SK-N-SH treated with all-trans-retinoic acid at 6 μM for 48 hours (cell line): ENCODE data around the gene OPN1SW.

Experiments
- ARNTL ChIP-seq: fragments of 450-650 bp; formaldehyde crosslinking; IDR thresholded peaks from 2 replicates; pipeline ENCODE4 v1.5.0; 2020; ENCODE audit warnings: low read depth, mild to moderate bottlenecking, moderate library complexity, borderline replicate concordance
- CSRNP3 ChIP-seq: fragments of 250-450 bp; sonication (Bioruptor Pico); IDR thresholded peaks from 2 replicates; pipeline ENCODE4 v1.5.1; 2021; ENCODE audit warnings: mild to moderate bottlenecking, moderate library complexity
- ESRRG ChIP-seq: fragments of 250-450 bp; sonication (Bioruptor Pico); IDR thresholded peaks from 2 replicates; pipeline ENCODE4 v1.6.1; 2021; ENCODE audit warnings: mild to moderate bottlenecking
- GLIS3 ChIP-seq: fragments of 250-450 bp; sonication (Bioruptor Pico); IDR thresholded peaks from 2 replicates; pipeline ENCODE4 v1.5.0; 2020; ENCODE audit warnings: mild to moderate bottlenecking, moderate library complexity
- OSR1 ChIP-seq: fragments of 250-450 bp; sonication (Bioruptor Pico); IDR thresholded peaks from 2 replicates; pipeline ENCODE4 v1.8.0; 2022; ENCODE audit warnings: moderate library complexity, mild to moderate bottlenecking, inconsistent platforms
- PATZ1 ChIP-seq: fragments of 250-450 bp; sonication (Bioruptor Pico); IDR thresholded peaks from 2 replicates; pipeline ENCODE4 v1.8.0; 2020; ENCODE audit warnings: mild to moderate bottlenecking, moderate library complexity, borderline replicate concordance
- PPARA ChIP-seq: fragments of 250-450 bp; sonication (Bioruptor Pico); IDR thresholded peaks from 2 replicates; pipeline ENCODE4 v1.5.0; 2020; ENCODE audit warnings: mild to moderate bottlenecking, borderline replicate concordance
- RARB ChIP-seq: fragments of 250-450 bp; sonication (Bioruptor Pico); IDR thresholded peaks from 2 replicates; pipeline ENCODE4 v1.8.0; 2021; ENCODE audit warnings: mild to moderate bottlenecking, moderate library complexity
- TOX ChIP-seq: fragments of 250-450 bp; sonication (Bioruptor Pico); IDR thresholded peaks from 2 replicates; pipeline ENCODE4 v1.8.0; 2021; ENCODE audit warnings: mild to moderate bottlenecking, moderate library complexity, borderline replicate concordance
- TSHZ2 ChIP-seq: fragments of 250-450 bp; sonication (Bioruptor Pico); IDR thresholded peaks from 2 replicates; pipeline ENCODE4 v1.5.0; 2020; ENCODE audit warnings: mild to moderate bottlenecking, moderate library complexity
- ZC3H10 ChIP-seq: fragments of 250-450 bp; sonication (Bioruptor Pico); IDR thresholded peaks from 2 replicates; pipeline ENCODE4 v1.5.1; 2021; ENCODE audit warnings: mild to moderate bottlenecking, moderate library complexity
- ZFP30 ChIP-seq: fragments of 450-650 bp; formaldehyde crosslinking; IDR thresholded peaks from 2 replicates; pipeline ENCODE4 v1.5.0; 2022; ENCODE audit warnings: mild to moderate bottlenecking, moderate library complexity
- ZNF70 ChIP-seq: fragments of 450-650 bp; formaldehyde crosslinking; IDR thresholded peaks from 2 replicates; pipeline ENCODE4 v1.5.0; 2020; ENCODE audit warnings: mild to moderate bottlenecking, moderate library complexity
- ZNF8 ChIP-seq: fragments of 450-650 bp; formaldehyde crosslinking; IDR thresholded peaks from 2 replicates; pipeline ENCODE4 v1.5.0; 2020; ENCODE audit warnings: mild to moderate bottlenecking, moderate library complexity

- TF ChIP-seq GLIS3 (CRISPR knock-in tag) (no peak), ARNTL (CRISPR knock-in tag) (no peak), ZC3H10 (CRISPR knock-in tag) (no peak), RARB (CRISPR knock-in tag) (no peak), PPARA (CRISPR knock-in tag) (no peak), ZNF70 (CRISPR knock-in tag) (no peak), ESRRG (CRISPR knock-in tag) (no peak), TOX (CRISPR knock-in tag) (no peak), PATZ1 (no peak), CSRNP3 (CRISPR knock-in tag) (no peak), ZFP30 (CRISPR knock-in tag) (no peak), TSHZ2 (CRISPR knock-in tag) (no peak), ZNF8 (CRISPR knock-in tag) (no peak), OSR1 (CRISPR knock-in tag) (no peak)
These were observed 17.0 kb downstream of the OPN1SW start for GRCh38 chr7:128758553-128758952.
